Measurements from ENCODE around the gene NRG3. TPM values are rescaled to one million over a fixed set of nuclear protein-coding genes. Genes with fewer than 3 reads are reported as not detected.

The NRG3 gene
- total and polyA plus RNA-seq, 9 donors: 0.04 to 4.5 (median 0.15) TPM; not detected in 2

DNA sequence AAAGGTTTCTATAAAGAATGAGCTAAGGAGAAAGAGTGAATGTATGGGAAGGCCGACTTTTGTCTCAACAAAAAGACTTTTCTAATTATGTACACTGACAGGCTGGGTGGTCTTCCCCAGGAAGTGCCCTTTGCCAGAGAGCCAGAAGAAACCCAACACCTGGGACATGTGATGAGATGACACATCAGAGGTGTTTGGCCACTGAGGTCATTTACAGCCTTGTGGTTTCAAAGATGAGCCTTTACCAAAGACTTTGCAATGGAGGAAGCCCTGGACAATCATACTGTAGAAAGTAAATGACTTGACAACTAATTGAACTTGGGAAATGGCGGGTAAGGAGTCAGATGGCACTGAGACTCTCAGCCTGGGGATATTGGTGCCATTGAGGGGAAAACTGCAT, 3.4 kb upstream of the NRG3 start:
- 81 to 84% (median 84%) methylated on average over 2 of the region's 2 CpGs for WGBS, 3 donors
- intact Hi-C loops (cut with DNase I): no loop called here
- H3K27ac ChIP-seq: no peak overlapping the region
- no peaks in the 10 kb centered on the region for H3K9me3 ChIP-seq
- no peak overlapping the region for H3K4me3 ChIP-seq
- TF ChIP-seq EP300 (IDR thresholded peaks at IDR 0.05) (no peak), POLR2A (IDR thresholded peaks at IDR 0.05) (no peak)
- TF ChIP-seq, protein P1, sequence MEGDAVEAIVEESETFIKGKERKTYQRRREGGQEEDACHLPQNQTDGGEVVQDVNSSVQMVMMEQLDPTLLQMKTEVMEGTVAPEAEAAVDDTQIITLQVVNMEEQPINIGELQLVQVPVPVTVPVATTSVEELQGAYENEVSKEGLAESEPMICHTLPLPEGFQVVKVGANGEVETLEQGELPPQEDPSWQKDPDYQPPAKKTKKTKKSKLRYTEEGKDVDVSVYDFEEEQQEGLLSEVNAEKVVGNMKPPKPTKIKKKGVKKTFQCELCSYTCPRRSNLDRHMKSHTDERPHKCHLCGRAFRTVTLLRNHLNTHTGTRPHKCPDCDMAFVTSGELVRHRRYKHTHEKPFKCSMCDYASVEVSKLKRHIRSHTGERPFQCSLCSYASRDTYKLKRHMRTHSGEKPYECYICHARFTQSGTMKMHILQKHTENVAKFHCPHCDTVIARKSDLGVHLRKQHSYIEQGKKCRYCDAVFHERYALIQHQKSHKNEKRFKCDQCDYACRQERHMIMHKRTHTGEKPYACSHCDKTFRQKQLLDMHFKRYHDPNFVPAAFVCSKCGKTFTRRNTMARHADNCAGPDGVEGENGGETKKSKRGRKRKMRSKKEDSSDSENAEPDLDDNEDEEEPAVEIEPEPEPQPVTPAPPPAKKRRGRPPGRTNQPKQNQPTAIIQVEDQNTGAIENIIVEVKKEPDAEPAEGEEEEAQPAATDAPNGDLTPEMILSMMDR (IDR thresholded peaks at IDR 0.05): no peak
- no peaks in the 10 kb centered on the region for H3K27me3 ChIP-seq
- no peak for DNase-seq
- H3K4me1 ChIP-seq (ENCODE audit: insufficient read depth): no peaks in the 10 kb centered on the region
- no peaks in the 10 kb centered on the region for H3K36me3 ChIP-seq

DNA sequence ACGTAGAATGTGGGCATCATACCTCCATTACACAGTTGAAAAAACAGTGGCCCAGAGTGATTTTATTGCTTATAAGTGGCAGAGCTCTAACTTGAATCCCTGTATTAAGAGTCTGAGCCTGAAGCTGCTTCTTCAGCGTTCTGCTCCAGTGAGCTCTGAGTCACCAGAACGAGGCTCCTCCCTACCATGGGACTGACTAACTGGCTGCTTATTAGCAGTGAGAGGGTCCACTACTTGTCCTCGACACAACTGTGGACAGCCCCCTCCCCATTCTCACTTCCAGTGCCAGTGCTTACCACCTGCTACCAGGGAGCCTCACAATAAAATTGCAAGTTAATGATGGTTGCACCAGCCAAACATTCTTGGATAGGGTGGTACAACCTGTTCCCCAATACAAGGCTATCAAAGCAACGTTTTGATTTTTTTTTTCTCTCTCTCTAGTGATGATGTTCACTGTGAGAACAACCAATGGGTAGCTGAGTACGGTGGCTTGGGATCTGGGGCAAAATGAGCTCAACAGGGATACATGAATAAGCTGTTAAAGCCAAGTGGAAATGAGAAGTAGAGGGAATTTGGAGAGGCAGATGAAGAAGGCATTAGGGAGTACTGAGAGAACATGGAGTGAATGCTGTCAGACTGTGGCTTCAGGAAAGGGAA, 2.7 kb upstream of the NRG3 start:
- 49 to 68% (median 61%) methylated on average over 6 of the region's 6 CpGs for WGBS, 3 donors
- no peak for DNase-seq
- no peaks in the 10 kb centered on the region for H3K4me1 ChIP-seq (ENCODE audit: insufficient read depth)
- no peaks in the 10 kb centered on the region for H3K36me3 ChIP-seq
- no peak for TF ChIP-seq POLR2A (IDR thresholded peaks at IDR 0.05)
- no peak for TF ChIP-seq EP300 (IDR thresholded peaks at IDR 0.05)
- TF ChIP-seq, protein P1 (IDR thresholded peaks at IDR 0.05): no peak
- H3K27ac ChIP-seq: no peak overlapping the region
- no peaks in the 10 kb centered on the region for H3K27me3 ChIP-seq
- intact Hi-C loops (cut with DNase I): no loop called here
- H3K4me3 ChIP-seq: no peak overlapping the region
- no peaks in the 10 kb centered on the region for H3K9me3 ChIP-seq

DNA sequence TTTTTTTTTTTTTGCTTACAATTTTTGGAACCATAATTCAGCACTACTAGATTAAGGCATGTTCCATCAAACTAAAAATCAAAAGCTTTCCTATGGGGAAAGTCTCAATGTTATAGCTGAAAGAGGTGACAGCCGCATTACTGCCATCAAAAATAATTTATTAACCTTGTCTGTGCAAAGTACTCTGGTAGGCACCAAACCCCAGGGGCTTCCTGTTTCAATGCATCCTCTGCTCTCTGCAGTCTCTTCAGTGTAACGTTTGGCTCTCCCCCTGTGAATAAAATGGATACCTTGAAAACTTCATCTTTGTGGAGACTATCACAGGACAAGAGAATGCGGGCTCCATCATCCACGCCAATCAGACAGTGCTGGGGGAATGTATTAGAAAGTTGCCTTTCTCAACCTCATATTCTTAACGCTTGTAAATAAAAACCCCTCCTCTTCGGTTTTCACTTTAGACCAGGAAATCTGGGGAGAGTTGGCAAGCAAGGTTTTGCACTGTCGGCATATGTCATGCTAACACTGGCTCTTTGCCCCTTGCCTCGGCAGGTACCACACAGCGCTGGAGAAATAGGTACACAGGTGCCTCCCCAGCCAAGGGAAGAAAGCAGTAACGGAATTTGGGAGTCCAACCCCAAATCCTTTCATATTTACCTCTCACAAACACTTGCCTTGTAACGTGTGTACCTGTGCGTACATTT, 1.6 kb upstream of the NRG3 start:
- DNase-seq: no peak
- Histone ChIP-seq H3K27ac (no peak overlapping the region), H3K9me3 (no peaks in the 10 kb centered on the region), H3K4me3 (no peak overlapping the region), H3K27me3 (no peaks in the 10 kb centered on the region), H3K4me1 (ENCODE audit: insufficient read depth) (no peaks in the 10 kb centered on the region), H3K36me3 (no peaks in the 10 kb centered on the region)
- intact Hi-C loops (cut with DNase I): no loop called here
- TF ChIP-seq, protein P1 (IDR thresholded peaks at IDR 0.05): no peak
- no peak for TF ChIP-seq POLR2A (IDR thresholded peaks at IDR 0.05)
- no peak for TF ChIP-seq EP300 (IDR thresholded peaks at IDR 0.05)
- 23 to 31% (median 28%) methylated on average over 12 of the region's 12 CpGs for WGBS, 3 donors

DNA sequence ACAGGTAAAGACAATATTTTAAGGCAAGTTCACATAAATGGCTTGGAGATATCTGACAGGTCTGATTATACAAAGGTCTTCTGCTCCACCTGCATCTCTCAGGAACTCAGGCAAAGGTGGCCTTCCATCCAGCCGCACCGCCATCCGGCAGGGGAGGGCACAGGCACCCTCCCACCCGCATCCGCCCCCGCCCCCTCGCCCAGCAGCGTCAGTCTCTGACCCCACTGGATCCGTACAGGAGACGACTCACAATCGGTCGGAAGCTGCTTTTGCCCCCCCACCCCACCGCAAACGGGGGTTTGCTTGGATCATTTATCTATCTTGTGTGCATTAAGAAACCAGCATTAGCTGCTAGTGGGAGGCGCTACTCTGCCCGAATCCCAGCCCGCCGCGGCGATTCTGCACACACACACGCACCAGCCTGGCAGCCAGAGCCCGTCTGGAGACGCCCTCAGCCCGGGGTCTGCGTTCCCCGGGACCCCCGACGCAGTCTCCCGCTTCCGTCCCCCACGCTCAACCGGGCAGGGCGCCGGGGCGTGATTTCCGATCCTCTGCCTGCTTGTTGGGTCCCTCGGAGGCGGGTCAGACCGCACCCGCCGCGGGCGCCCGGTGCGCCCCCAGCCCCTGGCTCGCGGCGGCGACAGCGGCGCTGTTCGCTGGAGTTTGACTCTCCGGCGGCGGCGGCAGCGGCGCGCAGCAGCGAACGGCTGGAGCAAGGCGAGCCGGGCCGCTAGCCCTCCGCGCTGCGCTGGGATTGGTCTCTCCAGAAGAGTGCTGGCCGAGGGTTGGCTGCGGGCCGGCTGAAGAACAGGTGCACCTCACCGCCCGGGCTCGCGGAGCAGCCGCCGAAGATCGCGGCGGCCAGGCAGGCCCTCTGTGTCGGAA, 820 bp upstream of the NRG3 start:
- no peak overlapping the region for H3K4me3 ChIP-seq
- 0 to 1% (median 1%) methylated on average over 44 to 80 of the region's 80 CpGs for WGBS, 3 donors
- H3K4me1 ChIP-seq (ENCODE audit: insufficient read depth): no peaks in the 10 kb centered on the region
- intact Hi-C loops (cut with DNase I): no loop called here
- no peaks in the 10 kb centered on the region for H3K27me3 ChIP-seq
- H3K36me3 ChIP-seq: no peaks in the 10 kb centered on the region
- TF ChIP-seq POLR2A (IDR thresholded peaks at IDR 0.05): no peak
- no peak for DNase-seq
- no peaks in the 10 kb centered on the region for H3K9me3 ChIP-seq
- H3K27ac ChIP-seq: no peak overlapping the region

All from ovary (tissue), 9 donors.